ENCODE results near the gene AOX1.

AOX1 gene

DNA sequence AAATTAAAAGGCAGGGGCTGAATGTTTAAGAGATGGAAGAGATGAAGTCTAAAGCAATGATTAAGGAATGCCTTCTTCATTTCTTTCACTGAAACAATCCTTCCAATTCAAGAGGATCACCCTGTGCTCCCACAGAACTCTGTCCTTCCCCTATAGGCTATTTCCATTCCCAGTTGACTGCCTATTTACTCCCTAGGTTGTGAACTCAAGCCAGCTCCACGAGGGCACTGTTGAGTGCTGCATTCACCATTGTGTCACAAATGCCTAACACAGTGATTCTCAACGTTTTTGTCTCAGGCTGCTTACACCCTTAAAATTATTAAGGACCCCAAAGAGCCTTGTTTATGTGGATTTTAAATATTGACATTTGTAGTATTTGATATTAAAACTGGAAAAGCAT, 112.4 kb downstream of the AOX1 start:
- TF ChIP-seq, protein P1, sequence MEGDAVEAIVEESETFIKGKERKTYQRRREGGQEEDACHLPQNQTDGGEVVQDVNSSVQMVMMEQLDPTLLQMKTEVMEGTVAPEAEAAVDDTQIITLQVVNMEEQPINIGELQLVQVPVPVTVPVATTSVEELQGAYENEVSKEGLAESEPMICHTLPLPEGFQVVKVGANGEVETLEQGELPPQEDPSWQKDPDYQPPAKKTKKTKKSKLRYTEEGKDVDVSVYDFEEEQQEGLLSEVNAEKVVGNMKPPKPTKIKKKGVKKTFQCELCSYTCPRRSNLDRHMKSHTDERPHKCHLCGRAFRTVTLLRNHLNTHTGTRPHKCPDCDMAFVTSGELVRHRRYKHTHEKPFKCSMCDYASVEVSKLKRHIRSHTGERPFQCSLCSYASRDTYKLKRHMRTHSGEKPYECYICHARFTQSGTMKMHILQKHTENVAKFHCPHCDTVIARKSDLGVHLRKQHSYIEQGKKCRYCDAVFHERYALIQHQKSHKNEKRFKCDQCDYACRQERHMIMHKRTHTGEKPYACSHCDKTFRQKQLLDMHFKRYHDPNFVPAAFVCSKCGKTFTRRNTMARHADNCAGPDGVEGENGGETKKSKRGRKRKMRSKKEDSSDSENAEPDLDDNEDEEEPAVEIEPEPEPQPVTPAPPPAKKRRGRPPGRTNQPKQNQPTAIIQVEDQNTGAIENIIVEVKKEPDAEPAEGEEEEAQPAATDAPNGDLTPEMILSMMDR (IDR thresholded peaks at IDR 0.05; ENCODE audit: insufficient read depth, low read depth, low read length, missing control alignments), result no peak
- no peak for DNase-seq (ENCODE audit: low read depth)
- H3K4me3 ChIP-seq (ENCODE audit: low read length), result no peak overlapping the region

DNA sequence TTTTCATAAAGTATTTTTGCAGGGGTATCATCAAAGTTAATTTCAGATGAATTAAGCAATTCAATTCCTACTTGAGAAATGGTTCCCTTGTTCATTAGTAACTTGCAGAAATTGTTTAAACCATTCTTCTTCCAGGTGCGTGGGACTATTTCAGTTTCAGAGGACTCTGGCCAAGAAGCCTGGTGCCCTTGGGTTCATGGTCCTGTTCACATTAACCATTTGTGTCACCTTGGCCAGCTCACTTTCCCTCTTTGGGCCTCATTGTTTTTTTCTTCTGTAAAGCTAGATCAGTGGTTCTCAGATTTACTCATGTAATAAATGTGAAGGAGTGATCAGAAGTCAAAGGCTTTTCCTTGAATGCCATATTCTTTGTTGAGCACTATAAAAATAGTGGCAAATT, 113.5 kb downstream of the AOX1 start:
- TF ChIP-seq, protein P1 (IDR thresholded peaks at IDR 0.05; ENCODE audit: insufficient read depth, low read depth, low read length, missing control alignments), result no peak
- DNase-seq (ENCODE audit: low read depth), result no peak
- H3K4me3 ChIP-seq (ENCODE audit: low read length), result no peak overlapping the region

DNA sequence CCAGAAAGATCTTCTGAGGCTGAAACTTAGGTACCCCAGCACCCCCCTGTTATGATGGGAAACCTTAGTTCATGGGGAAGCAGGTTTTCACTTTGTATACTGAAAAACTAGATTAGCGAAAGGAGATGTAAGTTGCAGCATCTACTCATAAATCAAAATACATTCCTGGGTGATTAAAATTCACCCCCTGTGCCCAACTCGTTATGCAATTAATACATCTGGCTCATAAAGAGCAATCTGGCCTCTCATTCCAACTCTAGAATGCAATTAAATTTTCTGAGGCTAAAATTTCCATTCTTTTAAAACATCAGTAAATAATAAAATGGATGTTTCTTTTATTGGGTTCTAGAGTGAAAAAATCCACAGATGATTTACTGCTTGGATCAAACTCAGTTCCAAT, 115.0 kb downstream of the AOX1 start:
- DNase-seq (ENCODE audit: low read depth), result no peak
- TF ChIP-seq, protein P1 (IDR thresholded peaks at IDR 0.05; ENCODE audit: insufficient read depth, low read depth, low read length, missing control alignments), result no peak
- H3K4me3 ChIP-seq (ENCODE audit: low read length), result no peak overlapping the region

DNA sequence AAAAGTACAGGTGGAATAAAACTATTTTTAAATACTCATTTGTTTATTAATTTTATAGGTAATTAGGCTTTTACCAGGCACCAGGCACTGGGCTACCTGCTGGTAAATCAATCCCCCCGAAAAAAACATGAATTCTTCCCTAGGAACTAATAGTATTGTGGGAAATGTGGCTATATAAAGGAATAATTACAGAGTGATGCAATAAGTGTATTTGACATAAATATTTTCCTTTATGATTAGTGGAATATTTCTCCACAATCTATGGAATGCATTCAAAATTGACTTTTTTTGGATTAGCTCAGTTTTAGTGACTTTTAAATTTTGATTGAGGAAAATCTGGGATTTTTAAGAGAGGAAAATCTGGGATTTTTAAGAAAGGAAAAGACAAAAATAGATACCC, 116.2 kb downstream of the AOX1 start:
- DNase-seq (ENCODE audit: low read depth), result no peak
- TF ChIP-seq, protein P1 (IDR thresholded peaks at IDR 0.05; ENCODE audit: insufficient read depth, low read depth, low read length, missing control alignments), result no peak
- no peak overlapping the region for H3K4me3 ChIP-seq (ENCODE audit: low read length)

DNA sequence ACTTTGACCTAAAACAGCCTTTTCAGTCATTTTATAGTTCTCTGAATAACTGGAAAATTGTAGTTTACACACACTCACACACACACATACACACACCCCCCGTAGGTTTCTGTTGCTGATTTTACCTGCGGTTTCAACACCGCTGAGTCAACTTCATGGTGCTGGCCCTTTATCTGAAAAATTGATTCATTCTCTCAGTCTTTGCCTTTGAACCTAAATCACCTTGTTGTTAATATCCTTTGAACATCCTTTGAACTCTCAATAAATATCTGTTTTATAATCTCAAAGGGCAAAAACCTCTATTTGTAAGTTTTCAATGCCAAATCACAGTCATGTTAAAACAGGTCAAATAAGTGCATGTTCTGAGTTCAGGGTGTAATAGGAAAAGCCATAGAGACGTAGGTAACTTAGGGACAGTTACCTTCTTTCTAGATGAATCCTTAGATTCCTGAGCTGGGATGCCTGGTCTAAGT, 116.9 kb downstream of the AOX1 start:
- TF ChIP-seq, protein P1 (IDR thresholded peaks at IDR 0.05; ENCODE audit: insufficient read depth, low read depth, low read length, missing control alignments), result no peak
- H3K4me3 ChIP-seq (ENCODE audit: low read length), result no peak overlapping the region
- peak; percentile 26 for DNase-seq (ENCODE audit: low read depth)

DNA sequence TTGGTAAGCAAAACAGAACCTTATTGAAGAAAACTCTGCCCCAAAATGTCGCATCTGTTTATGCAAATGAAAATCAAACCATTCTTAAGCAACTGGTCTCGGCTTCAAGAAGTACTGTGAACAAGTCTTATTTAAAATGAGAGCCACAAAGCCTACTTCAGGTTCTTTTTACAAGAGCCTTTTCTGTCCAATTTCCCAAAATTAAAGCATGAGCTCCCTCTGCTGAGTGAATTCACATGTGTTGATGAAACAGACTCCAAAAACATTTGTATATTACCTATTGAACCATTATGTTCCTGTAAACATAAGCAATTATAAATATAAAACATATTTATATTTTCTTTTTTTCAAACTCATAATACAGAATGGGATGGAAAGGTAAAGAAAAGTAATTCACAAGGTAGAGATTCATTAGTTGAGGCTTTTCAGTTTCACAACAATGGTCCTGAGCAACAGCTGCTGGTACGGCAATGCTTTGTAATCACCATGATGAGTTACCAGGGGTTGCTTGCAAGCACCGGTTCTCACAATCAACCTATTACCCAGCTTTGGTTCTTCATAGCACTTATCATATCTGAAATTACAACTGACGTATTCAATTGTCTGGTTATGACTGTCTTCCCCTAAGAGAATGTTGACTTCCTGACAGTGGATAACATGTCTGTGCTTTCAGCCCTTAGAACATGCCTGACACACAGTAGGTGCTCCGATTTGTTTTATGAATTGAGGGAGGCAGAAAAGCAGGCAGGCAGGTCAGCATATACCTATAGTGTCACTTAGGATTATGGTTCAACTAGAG, 117.5 kb downstream of the AOX1 start:
- TF ChIP-seq, protein P1 (IDR thresholded peaks at IDR 0.05; ENCODE audit: insufficient read depth, low read depth, low read length, missing control alignments), result peak; percentile 59

More for the DNA sequence above, 117.5 kb downstream of the AOX1 start:
- peak; percentile 77 for DNase-seq (ENCODE audit: low read depth)
- H3K4me3 ChIP-seq (ENCODE audit: low read length), result no peak overlapping the region

Measured in epithelial cell of esophagus (primary cell).